HG02840 (cell line): ENCODE measurements around the gene IQGAP2.
"Not testable (repeated sequence)": the region's sequence is repeated elsewhere in the genome, so short reads cannot be mapped to it uniquely, and the experiment has no call there.

Experiments
- ATAC-seq: cut with Tn5 transposase; IDR thresholded peaks from one replicate; pipeline ENCODE4 v1.9.1; 2021; ENCODE audit warnings: mild to moderate bottlenecking, moderate library complexity, moderate number of reproducible peaks; ENCODE audit not compliant: unreplicated experiment, low FRiP score

IQGAP2 gene

GRCh38 chr5:76528547-76529331 is 125.7 kb downstream of the IQGAP2 start:
- ATAC-seq = no peak

- ATAC-seq = no peak
Observed at GRCh38 chr5:76529464-76530344, 126.6 kb downstream of the IQGAP2 start.

DNA sequence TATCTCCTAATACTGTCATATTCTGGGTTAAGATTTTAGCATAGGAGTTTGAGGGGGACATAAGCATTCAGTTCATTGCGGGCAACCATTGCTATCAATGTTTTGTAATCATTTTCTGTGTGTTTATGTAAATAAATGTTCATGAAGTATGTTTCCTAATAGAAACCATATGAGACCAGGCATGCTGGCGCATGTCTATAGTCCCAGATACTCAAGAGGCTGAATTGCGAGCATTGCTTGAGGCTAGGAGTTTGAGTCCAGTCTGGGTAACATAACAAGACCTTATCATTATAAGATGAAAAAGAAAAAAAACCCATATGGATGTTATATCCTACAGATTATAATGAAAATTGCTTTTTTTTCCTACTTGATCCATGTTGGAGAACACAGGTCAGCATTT is 129.0 kb downstream of the IQGAP2 start:
- ATAC-seq = no peak

GRCh38 chr5:76532973-76533372 is 129.9 kb downstream of the IQGAP2 start:
- no peak for ATAC-seq

DNA sequence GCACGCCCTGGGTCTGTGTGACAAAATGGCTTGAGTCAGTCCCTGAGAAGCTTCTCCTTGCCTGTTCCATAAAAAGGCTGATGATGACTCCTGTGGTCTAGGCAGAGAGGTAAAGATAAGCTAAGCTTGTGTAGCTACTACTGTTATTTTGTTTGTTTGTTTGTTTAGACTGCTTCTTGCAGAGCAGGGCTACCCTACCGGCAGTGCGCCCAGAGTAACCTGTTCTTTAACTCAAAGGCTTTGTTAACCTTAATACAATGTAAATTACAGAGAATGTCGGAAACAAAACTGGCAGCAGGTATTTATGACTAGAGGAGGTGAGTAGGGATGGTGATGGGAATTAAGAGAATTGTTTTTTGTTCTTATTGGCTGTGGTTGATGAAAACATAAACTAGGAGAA is 132.5 kb downstream of the IQGAP2 start:
- ATAC-seq = no peak

- no peak for ATAC-seq
Observed at GRCh38 chr5:76537073-76537543, 134.0 kb downstream of the IQGAP2 start.

GRCh38 chr5:76542241-76542640 is 139.2 kb downstream of the IQGAP2 start:
- ATAC-seq = no peak

- ATAC-seq = no peak
Observed at GRCh38 chr5:76542887-76543690, 140.0 kb downstream of the IQGAP2 start.

DNA sequence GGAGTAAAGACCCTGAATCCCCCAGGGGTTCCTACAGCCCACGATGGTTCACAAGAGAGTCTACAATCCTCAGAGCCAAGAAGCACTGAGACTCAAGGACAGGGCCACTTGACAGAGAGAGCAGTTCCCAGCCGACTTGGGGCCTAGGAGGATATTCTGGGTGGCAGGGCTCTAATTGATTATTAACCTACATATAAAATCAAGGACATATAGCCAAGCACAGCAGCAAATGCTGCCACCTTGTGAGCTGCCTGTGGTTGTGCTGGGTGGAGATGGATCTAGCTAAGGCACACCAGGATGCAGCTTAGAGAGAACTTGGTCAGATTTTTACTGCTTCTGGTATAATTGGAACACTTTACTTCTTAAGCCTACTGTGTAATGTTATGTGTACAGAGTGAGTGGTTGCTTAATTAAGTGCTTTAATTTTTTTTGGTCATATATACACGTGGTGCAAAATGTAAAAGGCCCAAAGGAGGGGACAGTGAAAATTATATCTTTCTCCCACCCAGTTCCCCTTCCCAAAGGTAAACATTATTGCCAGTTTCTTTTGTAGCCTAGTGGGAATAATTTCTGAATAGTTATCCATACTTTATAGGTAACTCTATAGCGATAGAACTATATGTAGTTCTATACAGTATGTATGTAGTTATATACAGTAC is 141.3 kb downstream of the IQGAP2 start:
- ATAC-seq = no peak

DNA sequence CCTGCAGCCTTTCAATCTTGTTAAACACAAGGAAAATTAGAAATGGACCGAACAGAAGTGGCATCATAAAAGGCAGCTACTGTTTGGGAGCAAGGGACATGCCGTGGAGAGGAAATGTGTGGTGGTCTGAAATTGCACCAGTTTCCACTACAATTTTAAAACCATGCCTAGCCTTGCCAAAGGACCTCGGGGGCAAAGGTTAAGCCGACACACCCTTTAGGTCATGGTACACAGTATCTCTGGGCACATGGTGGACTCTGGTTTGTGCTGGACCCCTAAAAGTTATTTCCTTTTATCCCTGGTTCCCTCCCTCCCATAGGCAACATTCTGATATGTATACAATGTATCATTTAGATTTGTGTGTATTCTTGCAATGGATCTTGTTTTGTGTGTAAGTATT is 142.1 kb downstream of the IQGAP2 start:
- no peak for ATAC-seq

GRCh38 chr5:76546497-76547102 is 143.5 kb downstream of the IQGAP2 start:
- ATAC-seq = no peak

DNA sequence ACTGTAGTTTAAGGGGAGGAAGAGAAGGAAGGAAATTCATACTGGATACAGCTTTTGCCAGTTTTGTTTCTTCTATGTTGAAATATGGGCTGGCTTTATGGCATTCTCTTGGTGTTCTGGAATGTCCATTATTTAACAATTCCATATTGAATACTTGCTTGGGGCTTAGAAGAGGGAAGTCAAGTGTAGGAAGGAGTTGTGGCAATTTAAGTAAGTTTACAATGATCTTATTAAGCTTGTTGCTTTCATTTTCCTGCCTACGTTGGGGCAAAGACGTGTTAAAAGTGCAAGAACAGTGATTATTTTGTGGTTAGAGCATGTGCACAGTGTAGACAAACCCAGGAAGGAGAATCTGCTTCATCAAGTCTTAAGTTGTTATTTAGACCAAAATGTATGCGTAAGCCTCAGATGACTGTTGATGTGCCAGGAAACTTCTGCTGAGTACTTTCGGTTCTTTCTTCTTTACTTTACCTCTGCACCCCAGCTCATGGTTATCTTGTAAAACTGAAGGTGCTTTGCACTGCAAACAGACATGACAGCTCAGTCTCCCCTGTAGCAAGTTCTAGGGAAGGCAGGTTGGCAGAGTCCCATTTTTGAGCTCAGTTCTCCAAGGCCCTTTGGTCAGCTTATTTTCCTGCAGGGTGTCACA is 144.3 kb downstream of the IQGAP2 start:
- peak; percentile 61 for ATAC-seq

- ATAC-seq = no peak
Observed at GRCh38 chr5:76547891-76548524, 144.9 kb downstream of the IQGAP2 start.

DNA sequence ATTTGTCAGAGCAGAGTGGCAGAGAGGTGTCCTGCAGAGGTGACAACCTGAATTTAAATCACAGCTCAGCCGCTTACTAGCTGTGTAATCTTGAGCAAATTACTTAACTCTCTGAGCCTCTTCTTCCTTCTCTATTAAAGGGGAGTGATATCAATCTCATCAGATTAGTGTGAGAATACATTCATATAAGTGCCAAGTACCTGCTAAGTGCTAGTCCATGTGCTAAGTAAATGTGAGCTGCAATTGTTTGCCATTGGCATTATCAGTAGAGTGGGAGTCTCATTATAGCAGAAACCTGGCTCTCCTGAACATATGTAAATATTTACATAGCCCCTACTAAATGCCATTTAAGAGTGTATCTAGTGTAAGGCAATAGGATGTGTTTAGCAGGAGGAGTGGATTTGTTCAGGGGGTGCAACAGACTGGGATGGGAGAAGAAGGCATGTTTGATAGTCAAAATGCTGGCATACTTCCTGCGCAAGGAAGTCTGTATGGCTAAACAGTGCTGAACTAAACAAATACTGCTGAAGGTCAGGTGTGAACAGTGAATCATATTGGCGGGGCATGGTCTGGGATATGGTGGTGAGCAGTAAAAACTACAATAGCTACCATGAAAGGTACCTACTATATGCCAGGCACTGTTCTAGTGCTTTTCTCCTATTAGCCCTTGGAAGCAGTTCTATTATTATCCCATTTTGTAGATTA is 145.6 kb downstream of the IQGAP2 start:
- ATAC-seq = no peak

- not testable (repeated sequence) for ATAC-seq
Observed at GRCh38 chr5:76550881-76551280, 147.8 kb downstream of the IQGAP2 start.

DNA sequence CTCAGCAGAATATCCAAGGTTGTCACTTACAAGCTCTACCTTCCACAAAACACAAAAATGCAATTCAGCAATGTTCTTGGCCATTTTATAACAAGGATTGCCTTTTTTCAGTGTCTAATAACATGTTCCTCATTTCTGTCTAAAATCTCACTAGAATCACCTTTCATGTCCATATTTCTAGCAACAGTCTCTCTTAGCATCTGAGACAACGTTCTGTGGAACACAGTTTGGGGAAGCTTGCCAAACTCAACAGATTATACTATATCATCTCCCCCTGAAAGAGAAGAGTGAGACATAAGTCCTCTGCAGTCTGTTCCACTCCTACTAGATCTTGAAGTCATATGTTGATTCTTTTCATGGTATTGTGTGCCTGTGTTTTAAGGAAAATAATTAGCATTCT is 149.5 kb downstream of the IQGAP2 start:
- no peak for ATAC-seq

GRCh38 chr5:76553251-76553650 is 150.2 kb downstream of the IQGAP2 start:
- ATAC-seq = no peak

GRCh38 chr5:76555114-76555513 is 152.0 kb downstream of the IQGAP2 start:
- ATAC-seq = no peak
